Esophagus squamous epithelium (tissue), 4 donors: Measurements from ENCODE around the gene ERLEC1. TPM values are rescaled to one million over a fixed set of nuclear protein-coding genes. Genes with fewer than 3 reads are reported as not detected.

Source experiments
- small RNA-seq, 4 donors: library from RNA; depleted of rRNA; stranded (forward); fragments of <200 nt; gene quantifications; one replicate each; pipeline ENCODE3, GENCODE V24; 2016
- total RNA-seq, 4 donors: library from RNA; depleted of rRNA; stranded (reverse); fragments of >200 nt; gene quantifications; one replicate each; pipeline ENCODE4 v1.1.0, GENCODE V29; 2016

ERLEC1 gene
- total RNA-seq, 4 donors from 2014 or later = 15.1 to 27.5 (median 21.3) TPM

Small RNA genes lying within 50 kb of the gene (small RNA-seq; reads per million reads assigned to genes)
- 0 reads per million in 4 donors for gene MIR3682

Other genes with a start within 250 kb of the ERLEC1 start
- 10 to 100 TPM in 2 of 4 donors, 1 to 10 TPM in 2; 5.0 to 11.3 (median 8.7) TPM for gene CHAC2, start 19.2 kb upstream of the ERLEC1 start, total RNA-seq
- 10 to 100 TPM in 1 of 4 donors, 1 to 10 TPM in 3; 7.0 to 14.7 (median 8.6) TPM for gene ASB3, start 91 bp upstream of the ERLEC1 start, total RNA-seq
- 1 to 10 TPM; 1.1 to 3.8 (median 2.8) TPM for gene GPR75, start 72.9 kb downstream of the ERLEC1 start, total RNA-seq
- gene PSME4, start 183.9 kb downstream of the ERLEC1 start, total RNA-seq = 10 to 100 TPM; 26.0 to 58.9 (median 44.0) TPM